ENCODE results near the gene TAS2R40. TPM values are rescaled to one million over a fixed set of nuclear protein-coding genes. Genes with fewer than 3 reads are reported as not detected.
A peak's percentile ranks its signal among the peaks of the same experiment; 100 is the strongest.
"Not testable (repeated sequence)": the region's sequence is repeated elsewhere in the genome, so short reads cannot be mapped to it uniquely, and the experiment has no call there.

The TAS2R40 gene
- polyA plus RNA-seq, 1 of the 3 experiments (the other 2 are of a cell fraction) = not detected

- TF ChIP-seq CTCF (IDR thresholded peaks at IDR 0.05) = 0 out of 2 replicates have a peak, but pooled peaks have one; percentile 8
- no peak; the same call in 1 of the 2 replicates for TF ChIP-seq RCOR1 (IDR thresholded peaks at IDR 0.05; ENCODE audit: low read length)
- TF ChIP-seq EP300 (IDR thresholded peaks at IDR 0.05; ENCODE audit: borderline replicate concordance in 1 of 2, low read depth in 1 of 2, low read length in 1 of 2) = no peak
- TF ChIP-seq EZH2phosphoT487 (IDR thresholded peaks at IDR 0.05; ENCODE audit: borderline replicate concordance, low read depth) = no peak
- no peak for TF ChIP-seq MEF2A (IDR thresholded peaks at IDR 0.05; ENCODE audit: borderline replicate concordance, low read depth)
- no peak for TF ChIP-seq GATA2 (CRISPR knock-in tag; IDR thresholded peaks at IDR 0.05)
- TF ChIP-seq IRF3 (IDR thresholded peaks at IDR 0.05; ENCODE audit: low read depth, low read length) = no peak
- 0 out of 2 replicates have a peak, but pooled peaks have one; percentile 11 for TF ChIP-seq REST (IDR thresholded peaks at IDR 0.05; ENCODE audit: low read depth, low read length)
- no peak for TF ChIP-seq SMC3 (IDR thresholded peaks at IDR 0.05; ENCODE audit: low read depth, low read length)
- TF ChIP-seq PBX3 (IDR thresholded peaks at IDR 0.05) = no peak
- TF ChIP-seq NFIC (IDR thresholded peaks at IDR 0.05; ENCODE audit: borderline replicate concordance) = no peak; the same call in 1 of the 2 replicates
- no peak for TF ChIP-seq RXRA (IDR thresholded peaks at IDR 0.05; ENCODE audit: borderline replicate concordance, low read depth)
- no peak; the same call in 1 of the 2 replicates for TF ChIP-seq YY1 (IDR thresholded peaks at IDR 0.05; ENCODE audit: low read depth)
- TF ChIP-seq ZBTB33 (IDR thresholded peaks at IDR 0.05; ENCODE audit: borderline replicate concordance, low read depth) = no peak
- no peak for TF ChIP-seq TEAD4 (IDR thresholded peaks at IDR 0.05; ENCODE audit: borderline replicate concordance, insufficient read depth)
- peak; percentile 38 for TF ChIP-seq CHD2 (IDR thresholded peaks at IDR 0.05; ENCODE audit: low read length, partially characterized antibody)
- no peak for TF ChIP-seq FOSL2 (IDR thresholded peaks at IDR 0.05; ENCODE audit: borderline replicate concordance, low read depth)
- TF ChIP-seq NRF1 (IDR thresholded peaks at IDR 0.05; ENCODE audit: low read depth, low read length) = peak; percentile 80
Observed at GRCh38 chr7:143263266-143264195, 41.7 kb downstream of the TAS2R40 start, which contains the start of gene GSTK1 (continued).

GRCh38 chr7:143264196-143264568 is 42.3 kb downstream of the TAS2R40 start:
- not testable (repeated sequence) for H3K27me3 ChIP-seq (ENCODE audit: insufficient read depth); H3K27ac ChIP-seq (ENCODE audit: low read depth in 2 of 2, low read length in 1 of 2); H3K9me3 ChIP-seq; H3K9me2 ChIP-seq; DNase-seq; H4K20me1 ChIP-seq (ENCODE audit: insufficient read depth); H3F3A ChIP-seq (replicated peaks; ENCODE audit: insufficient read depth)
- peaks cover 23% of the 10 kb centered on the region for H3K79me2 ChIP-seq (ENCODE audit: insufficient read depth)
- ChIA-PET POLR2A (interaction anchor here (0.5 to 1.6 kb wide), 2 partner anchors 7 to 24 kb away, joined by 4 to 13 read pairs; partner anchors contain the start of gene CASP2), CTCF (interaction anchor here (1.1 to 3.9 kb wide), 12 partner anchors 15 to 153 kb away, joined by 3 to 17 read pairs (median 6); partner anchors contain the start of gene CASP2)
- H3K9ac ChIP-seq = peak overlapping the region; percentile 72
- peaks cover 7 to 12% of the 10 kb centered on the region in 2 experiments; a peak in 2 of 4 replicates for H3K4me1 ChIP-seq (ENCODE audit: control insufficient read depth in 1 of 2, insufficient read depth in 2 of 2, low read depth in 1 of 2, low read length in 1 of 2)
- WGBS (ENCODE audit: low lambda C conversion rate) = 81% methylated on average over 15 of the region's 15 CpGs
- peak overlapping the region; percentile 76 to 96 for H3K4me3 ChIP-seq (ENCODE audit: low read depth in 2 of 2, low read length in 1 of 2)
- H3K36me3 ChIP-seq (replicated peaks in 1 of 2; ENCODE audit: control insufficient read depth in 1 of 2, insufficient read depth in 2 of 2, low read length in 1 of 2) = peaks cover 37% of the 10 kb centered on the region in 2 experiments
- peak overlapping the region; percentile 95; the same call in 1 of the 2 replicates for H2AFZ ChIP-seq (ENCODE audit: low read depth)
- H3K4me2 ChIP-seq = peak overlapping the region; percentile 91

All from SK-N-SH (cell line).